Cardiac septum (tissue), 1 donor: ENCODE data around the gene TNFRSF21. TPM values are rescaled to one million over a fixed set of nuclear protein-coding genes. Genes with fewer than 3 reads are reported as not detected.

Source experiments
- DNase-seq: peaks from one replicate; pipeline ENCODE4 v3.0.0-alpha.2; 2020; ENCODE audit warnings: low spot score
- intact Hi-C: fragments of 100-400 bp; cut with DNase I; formaldehyde crosslinking; loops from one replicate; pipeline ENCODE4 v1.14.0; 2022
- total RNA-seq: library from RNA; stranded (reverse); fragmentation: NEBNext Ultra II Directional; extraction: Animal tissue kit (Norgen Biotek cat#: 25700); gene quantifications from one replicate; pipeline ENCODE4 v1.2.1, GENCODE V29; 2021
- donor health status: DM: no; HTN: no; CAD: no.

TNFRSF21 gene
- total RNA-seq, 1 donor from 2014 or later = 3.5 TPM

DNA sequence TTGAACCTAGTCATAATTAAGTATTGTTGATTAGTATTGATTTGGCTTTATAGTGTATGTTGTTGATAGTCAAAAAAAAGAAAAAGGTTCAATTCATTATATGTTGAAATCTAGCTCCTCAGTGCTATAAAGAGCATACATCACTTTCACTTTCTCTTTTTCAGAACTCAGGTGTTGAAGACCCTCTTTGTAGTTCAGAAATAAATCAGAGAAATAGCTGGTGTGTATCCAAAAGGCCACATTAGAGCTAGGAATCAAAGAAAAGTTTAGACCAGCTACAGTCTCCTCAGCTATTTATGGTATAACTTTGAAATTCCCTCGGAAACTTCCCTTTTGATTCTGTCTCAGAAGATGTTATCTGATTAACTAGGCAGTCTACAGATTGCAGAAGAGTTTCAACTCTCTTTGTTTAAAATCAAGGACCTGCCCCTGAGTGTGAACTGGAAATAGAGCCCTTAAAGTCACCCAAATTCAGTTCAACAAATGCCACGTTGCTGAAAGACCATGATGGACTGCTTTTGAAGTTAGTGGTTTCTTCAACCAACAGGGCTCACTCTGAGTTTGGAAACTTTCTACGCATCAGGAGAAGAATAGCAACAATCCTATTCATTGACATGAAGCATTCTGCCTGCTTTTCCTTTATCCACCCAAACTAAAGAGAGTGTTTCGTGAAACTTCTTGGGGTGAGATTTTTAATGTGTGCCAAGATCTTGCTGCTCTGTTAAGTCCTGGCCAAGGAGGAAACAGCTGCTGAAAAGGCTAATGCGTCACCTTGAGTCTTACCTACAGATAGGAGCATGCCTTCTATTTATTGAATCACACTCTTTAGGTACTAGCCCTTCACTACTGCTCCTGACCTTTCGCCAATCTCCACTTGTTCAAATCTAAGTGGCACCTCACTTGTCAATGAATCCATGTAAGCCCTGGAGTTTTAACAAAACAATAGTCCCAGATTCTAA, 111.7 kb downstream of the TNFRSF21 start:
- intact Hi-C loops = no loop called here
- no peak for DNase-seq

DNA sequence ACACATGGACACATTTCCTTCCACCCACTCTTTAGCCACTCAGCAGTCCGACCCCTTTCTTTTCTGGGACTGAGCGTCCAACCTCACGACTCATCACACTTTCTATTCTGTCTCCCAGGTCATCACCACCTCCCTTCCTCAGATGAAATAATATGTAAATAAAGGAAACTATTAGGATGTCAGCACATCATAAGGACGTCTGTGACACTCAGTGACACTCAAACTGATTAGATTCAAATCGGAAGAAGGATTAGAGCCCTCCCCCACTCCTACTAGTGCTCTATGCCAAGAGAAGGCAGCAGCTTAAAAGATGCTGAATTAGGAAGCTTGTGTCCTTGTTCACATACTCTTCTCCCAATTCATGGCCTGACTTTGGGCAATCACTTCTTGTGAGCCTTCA, 113.6 kb downstream of the TNFRSF21 start:
- DNase-seq = no peak
- intact Hi-C loops = no loop called here

DNA sequence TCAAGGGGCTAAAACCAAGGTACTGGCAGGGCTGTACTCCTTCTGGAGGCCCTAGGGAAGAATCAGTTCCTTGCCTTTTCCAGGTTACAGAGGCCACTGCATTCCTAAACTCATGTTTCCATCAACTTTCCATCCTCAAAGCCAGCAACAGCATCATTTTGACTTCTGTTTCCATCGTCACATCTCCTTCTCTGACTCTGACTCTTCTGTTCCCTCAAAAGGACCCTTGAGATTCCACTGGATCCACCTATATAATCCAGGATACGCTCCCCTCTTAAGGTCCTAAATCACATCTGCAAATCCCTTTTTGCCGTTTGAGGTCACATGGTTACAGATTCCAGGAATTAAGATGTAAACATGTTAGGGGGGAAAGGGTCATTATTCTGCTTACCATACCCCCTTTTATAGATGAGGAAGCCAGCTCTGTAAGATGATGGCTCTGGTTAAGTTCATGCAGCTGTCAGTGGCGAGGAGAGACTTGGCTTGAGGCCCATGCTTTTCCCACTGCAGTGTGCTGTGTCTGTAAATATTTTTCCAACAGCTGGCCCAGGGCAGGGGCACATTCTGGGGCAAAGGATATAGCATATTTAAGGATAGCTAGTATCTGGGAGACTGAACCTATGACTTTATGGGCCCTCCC, 114.6 kb downstream of the TNFRSF21 start:
- no peak for DNase-seq

DNA sequence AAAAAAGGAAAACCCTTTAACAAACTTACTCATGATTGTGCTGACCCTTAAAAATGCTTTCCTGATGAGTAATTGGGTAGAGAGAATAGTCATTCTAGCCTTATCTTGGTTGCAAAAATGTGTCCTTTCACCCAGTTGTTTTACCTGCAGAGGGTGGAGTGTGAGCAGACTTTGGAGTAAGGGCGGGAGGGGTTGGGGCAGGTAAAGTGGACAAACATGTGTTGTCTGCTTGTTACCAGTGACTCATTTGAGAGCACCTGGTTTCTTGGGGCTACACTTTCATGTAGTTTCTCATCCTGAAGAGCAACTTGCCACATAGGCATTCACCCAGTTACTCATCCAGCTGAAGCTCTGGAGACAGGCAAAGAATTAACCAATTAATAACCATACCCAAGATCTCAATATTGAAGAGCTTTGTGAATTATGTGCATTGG, 121.1 kb downstream of the TNFRSF21 start:
- intact Hi-C loops = no loop called here
- DNase-seq = no peak

More for the DNA sequence above, 114.6 kb downstream of the TNFRSF21 start:
- intact Hi-C loops = no loop called here

DNA sequence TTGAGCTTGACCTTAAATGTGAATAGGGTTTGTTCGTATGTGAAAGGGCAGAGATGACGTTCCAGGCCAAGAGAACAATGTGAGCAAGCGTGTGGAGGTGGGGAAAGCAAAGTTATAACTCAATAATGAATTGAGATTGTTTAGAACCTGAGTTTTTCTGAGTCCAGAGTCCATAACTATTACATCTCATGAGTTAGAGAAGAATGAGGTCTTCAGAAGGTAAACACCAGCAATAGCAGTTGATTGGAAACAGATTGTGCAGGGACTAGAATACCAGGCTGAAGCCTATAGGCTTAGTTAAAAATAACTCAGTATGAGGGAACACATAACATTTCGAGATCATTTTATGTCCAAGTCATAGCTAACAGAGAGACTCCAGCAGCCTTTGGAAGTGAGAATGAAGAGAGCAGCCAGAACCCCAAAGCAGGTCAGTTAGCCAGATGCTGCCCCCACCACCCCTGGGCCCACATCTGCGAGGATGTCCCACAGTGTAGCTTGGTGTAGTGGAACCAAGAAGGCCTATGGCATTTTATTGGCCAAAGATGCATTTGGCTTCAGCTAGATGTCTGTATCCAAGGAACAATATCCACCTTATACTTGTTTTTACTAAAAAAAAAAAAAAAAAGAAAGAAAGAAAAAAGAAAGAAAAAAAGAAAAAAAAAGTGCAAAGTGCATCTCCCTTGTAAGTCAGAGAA, 121.7 kb downstream of the TNFRSF21 start:
- DNase-seq = no peak
- intact Hi-C loops = no loop called here

DNA sequence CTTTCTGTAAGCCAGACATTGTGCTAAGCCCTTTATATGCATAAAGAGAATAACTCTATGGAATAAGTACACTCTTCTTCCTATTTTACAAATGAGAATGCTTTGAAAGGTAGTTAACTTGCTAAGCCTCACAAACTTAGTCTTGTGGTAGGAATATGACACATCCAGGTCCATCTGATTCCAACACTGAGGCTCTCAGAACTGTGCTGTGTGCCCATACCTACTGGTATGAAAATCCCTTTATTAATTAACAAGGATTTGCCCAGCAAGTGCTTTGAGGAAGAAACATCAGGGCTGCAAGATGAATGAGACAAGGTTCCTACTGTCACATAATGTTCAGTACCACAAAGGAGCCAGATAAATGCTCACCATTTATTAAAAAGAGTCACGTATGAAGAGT, 122.6 kb downstream of the TNFRSF21 start:
- no peak for DNase-seq
- intact Hi-C loops = no loop called here

DNA sequence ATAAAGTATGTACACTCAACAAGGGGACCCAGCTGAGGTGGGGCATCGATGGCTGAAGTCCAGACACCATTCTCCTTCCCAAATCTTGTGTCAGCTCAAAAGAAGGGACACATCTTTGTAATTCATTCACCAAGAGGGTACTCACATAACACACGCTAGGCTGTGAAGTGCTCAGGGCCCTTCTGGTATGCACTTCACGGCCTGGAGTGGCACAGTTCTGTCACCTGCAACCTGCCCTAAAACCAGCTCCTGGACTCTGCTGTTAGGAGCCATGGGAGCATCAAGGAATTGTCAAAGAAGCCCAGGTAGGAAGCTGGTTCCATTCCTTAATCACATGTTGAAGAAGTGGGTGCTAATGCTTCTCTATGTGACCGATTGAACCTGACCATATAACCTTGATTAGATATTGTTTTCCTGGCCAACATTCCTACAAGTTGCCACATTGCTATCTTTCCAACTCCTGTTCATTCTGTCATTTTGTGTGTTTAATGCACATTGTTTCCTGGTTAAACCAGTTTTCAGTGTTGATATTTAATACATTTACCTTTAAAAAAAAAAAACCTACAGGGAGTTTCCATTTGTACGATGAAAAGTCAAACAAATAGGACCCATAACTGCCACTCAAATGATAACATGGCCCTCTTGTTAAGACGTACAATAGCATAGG, 127.3 kb downstream of the TNFRSF21 start:
- intact Hi-C loops = no loop called here
- DNase-seq = no peak

DNA sequence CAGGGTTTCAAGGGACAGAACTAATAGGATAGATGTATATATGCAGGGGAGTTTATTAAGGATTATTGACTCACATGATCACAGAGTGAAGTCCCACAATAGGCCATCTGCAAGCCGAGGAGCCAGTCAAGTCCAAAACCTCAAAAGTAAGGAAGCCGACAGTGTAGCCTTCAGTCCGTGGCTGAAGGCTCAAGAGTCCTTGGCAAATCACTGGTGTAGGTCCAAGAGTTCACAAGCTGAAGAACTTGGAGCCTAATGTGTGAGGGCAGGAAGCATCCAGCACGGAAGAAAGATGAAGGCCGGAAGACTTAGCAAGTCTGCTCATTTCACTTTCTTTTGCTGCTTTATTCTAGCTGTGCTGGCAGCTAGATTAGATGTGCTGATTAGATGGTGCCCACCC, 128.0 kb downstream of the TNFRSF21 start:
- DNase-seq = no peak
- intact Hi-C loops = no loop called here

Other genes starting within 250 kb of the TNFRSF21 start
- 11.7 TPM for gene CD2AP, start 167.9 kb upstream of the TNFRSF21 start, total RNA-seq